Osteocyte (in vitro differentiated cells): ENCODE data around the gene CNBD2. TPM values are rescaled to one million over a fixed set of nuclear protein-coding genes. Genes with fewer than 3 reads are reported as not detected.

Experiments
- DNase-seq: peaks from one replicate; pipeline ENCODE4 v3.0.0; 2021; ENCODE audit warnings: mixed read lengths; ENCODE audit not compliant: unreplicated experiment; ENCODE audit errors: extremely low spot score
- H3K27ac Mint-ChIP-seq: one replicate; pipeline ENCODE4 v1.8.0; 2021; ENCODE audit warnings: mild to moderate bottlenecking, mixed read lengths; ENCODE audit not compliant: unreplicated experiment
- H3K27me3 Mint-ChIP-seq: one replicate; pipeline ENCODE4 v1.8.0; 2021; ENCODE audit warnings: mixed read lengths; ENCODE audit not compliant: unreplicated experiment
- H3K36me3 Mint-ChIP-seq: one replicate; pipeline ENCODE4 v1.8.0; 2021; ENCODE audit warnings: mixed read lengths; ENCODE audit not compliant: unreplicated experiment
- H3K4me1 Mint-ChIP-seq: one replicate; pipeline ENCODE4 v1.8.0; 2021; ENCODE audit warnings: mixed read lengths; ENCODE audit not compliant: unreplicated experiment
- H3K4me3 Mint-ChIP-seq: one replicate; pipeline ENCODE4 v1.8.0; 2021; ENCODE audit warnings: mild to moderate bottlenecking, moderate library complexity, mixed read lengths; ENCODE audit not compliant: unreplicated experiment
- H3K9me3 Mint-ChIP-seq: one replicate; pipeline ENCODE4 v1.8.0; 2021; ENCODE audit warnings: mixed read lengths; ENCODE audit not compliant: unreplicated experiment
- total RNA-seq: library from RNA; stranded (reverse); gene quantifications from 2 replicates; pipeline ENCODE4 v1.2.1, GENCODE V29; 2021
- TF ChIP-seq, protein P1 (sequence below): fragments of 200-600 bp; sonication (generic); IDR thresholded peaks from 2 replicates; pipeline ENCODE4 v1.5.0; 2021; ENCODE audit warnings: antibody characterized with exemption, mild to moderate bottlenecking, moderate library complexity

CNBD2 gene
- total RNA-seq, 1 donor from 2014 or later = 4.6 TPM

DNA sequence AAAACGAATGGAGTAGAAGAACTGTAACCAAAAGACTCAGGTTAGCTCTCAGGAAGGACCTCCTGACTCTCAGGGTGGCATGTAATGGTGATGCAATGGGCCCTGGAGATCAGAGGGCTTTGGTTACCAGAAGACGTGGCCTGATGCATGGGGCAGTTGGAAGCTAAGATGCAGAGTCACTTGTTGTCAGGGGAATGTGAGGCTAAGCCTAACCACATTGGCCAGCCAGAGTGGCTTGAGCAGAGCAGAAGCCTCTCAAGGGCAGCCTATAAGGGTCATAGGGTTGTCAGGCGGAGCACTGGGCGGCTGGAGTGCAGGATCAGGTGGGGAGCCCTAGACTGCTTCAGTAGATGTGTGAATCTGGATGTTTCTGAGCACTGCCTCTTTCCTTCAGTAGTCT is 5.9 kb downstream of the CNBD2 start:
- H3K27me3 Mint-ChIP-seq = peaks cover 3% of the 10 kb centered on the region
- no peak overlapping the region for H3K27ac Mint-ChIP-seq
- H3K4me3 Mint-ChIP-seq = no peak overlapping the region
- H3K4me1 Mint-ChIP-seq = peaks cover 8% of the 10 kb centered on the region
- no peaks in the 10 kb centered on the region for H3K9me3 Mint-ChIP-seq
- no peaks in the 10 kb centered on the region for H3K36me3 Mint-ChIP-seq
- DNase-seq = no peak
- TF ChIP-seq, protein P1, sequence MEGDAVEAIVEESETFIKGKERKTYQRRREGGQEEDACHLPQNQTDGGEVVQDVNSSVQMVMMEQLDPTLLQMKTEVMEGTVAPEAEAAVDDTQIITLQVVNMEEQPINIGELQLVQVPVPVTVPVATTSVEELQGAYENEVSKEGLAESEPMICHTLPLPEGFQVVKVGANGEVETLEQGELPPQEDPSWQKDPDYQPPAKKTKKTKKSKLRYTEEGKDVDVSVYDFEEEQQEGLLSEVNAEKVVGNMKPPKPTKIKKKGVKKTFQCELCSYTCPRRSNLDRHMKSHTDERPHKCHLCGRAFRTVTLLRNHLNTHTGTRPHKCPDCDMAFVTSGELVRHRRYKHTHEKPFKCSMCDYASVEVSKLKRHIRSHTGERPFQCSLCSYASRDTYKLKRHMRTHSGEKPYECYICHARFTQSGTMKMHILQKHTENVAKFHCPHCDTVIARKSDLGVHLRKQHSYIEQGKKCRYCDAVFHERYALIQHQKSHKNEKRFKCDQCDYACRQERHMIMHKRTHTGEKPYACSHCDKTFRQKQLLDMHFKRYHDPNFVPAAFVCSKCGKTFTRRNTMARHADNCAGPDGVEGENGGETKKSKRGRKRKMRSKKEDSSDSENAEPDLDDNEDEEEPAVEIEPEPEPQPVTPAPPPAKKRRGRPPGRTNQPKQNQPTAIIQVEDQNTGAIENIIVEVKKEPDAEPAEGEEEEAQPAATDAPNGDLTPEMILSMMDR = no peak

DNA sequence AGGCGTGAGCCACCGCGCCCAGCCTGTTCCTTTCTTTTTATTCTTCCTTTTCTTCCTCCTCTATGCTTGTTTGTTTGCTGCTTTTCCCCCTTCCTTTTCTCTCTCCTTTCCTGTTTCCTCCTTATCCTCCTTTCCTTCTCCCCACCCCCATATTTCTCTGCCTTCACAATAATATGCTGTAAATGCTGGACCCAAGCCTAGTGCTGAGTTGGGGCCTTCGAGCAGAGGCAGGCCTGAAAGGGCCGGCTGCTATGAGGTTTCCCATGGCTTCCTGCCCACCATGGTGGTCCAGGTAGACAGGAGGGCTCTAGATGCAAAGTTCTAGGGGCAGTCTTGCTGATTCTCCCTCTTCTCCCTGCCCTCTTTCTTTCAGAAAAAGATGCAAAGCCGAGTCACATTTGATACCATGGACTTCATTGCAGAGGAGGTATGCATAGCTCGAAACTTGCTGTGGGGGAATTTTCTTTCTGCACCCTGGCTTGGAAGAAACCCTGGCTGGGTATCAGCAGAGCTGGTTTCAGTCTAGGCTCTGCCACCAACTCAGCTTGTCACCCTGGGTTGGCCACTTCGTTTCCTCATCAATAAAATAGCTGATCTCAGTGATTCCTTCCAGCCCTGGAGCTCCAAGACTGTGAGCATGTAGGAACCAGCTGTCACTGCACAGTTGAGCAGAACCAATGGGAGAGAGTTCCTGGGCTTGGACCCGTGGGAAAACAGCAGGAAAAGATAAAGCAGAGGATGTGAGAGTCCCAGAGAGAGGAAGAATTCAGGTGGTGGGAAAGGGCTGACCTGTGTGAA is 7.4 kb downstream of the CNBD2 start:
- Mint-ChIP-seq H3K9me3 (no peaks in the 10 kb centered on the region), H3K27ac (no peak overlapping the region), H3K4me1 (peaks cover 12% of the 10 kb centered on the region), H3K27me3 (no peaks in the 10 kb centered on the region), H3K4me3 (no peak overlapping the region), H3K36me3 (no peaks in the 10 kb centered on the region)
- TF ChIP-seq, protein P1 = no peak
- no peak for DNase-seq

DNA sequence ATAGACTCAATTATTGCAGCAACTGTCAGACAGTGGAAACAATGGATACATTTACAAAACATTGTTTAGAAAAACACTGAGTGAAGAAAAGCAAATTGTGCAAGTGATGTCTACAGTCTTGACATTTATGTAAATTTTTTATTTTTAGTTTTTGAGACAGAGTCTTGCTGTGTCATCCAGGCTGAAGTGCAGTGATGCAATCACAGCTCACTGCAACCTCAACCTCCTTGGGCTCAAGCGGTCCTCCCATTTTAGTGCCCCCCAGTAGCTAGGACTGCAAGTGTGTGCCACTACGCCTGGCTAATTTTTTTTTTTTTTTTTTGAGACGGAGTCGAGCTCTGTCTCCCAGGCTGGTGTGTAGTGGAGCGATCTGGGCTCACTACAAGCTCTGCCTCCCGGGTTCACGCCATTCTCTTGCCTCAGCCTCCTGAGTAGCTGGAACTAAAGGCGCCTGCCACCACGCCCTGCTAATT is 9.7 kb downstream of the CNBD2 start:
- Mint-ChIP-seq H3K27ac (no peak overlapping the region), H3K4me3 (no peak overlapping the region), H3K9me3 (no peaks in the 10 kb centered on the region), H3K4me1 (peaks cover 6% of the 10 kb centered on the region), H3K27me3 (no peaks in the 10 kb centered on the region), H3K36me3 (no peaks in the 10 kb centered on the region)
- no peak for DNase-seq
- TF ChIP-seq, protein P1 = no peak

DNA sequence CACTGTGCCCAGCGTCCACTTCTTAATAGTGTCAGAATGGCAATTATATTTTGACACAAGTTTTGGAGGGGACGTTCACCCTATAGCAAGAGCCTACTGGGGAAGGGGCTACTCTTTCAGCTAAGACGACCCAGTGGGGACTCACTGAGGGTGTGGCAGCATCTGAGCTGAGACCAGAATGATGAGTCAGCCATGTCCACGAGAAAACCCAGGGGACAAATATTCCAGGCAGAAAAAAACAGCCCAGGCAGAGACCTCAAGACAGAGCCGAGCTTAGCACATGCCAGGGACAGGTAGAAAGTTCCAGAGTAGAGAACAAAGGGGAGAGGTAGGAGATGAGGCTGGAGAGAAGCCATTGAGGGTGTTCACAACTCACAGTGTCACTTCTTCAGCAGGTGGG is 11.2 kb downstream of the CNBD2 start:
- H3K9me3 Mint-ChIP-seq = no peaks in the 10 kb centered on the region
- H3K27me3 Mint-ChIP-seq = no peaks in the 10 kb centered on the region
- H3K36me3 Mint-ChIP-seq = no peaks in the 10 kb centered on the region
- peaks cover 6% of the 10 kb centered on the region for H3K4me1 Mint-ChIP-seq
- TF ChIP-seq, protein P1 = no peak
- no peak overlapping the region for H3K4me3 Mint-ChIP-seq
- DNase-seq = no peak
- H3K27ac Mint-ChIP-seq = peak overlapping the region; percentile 20

DNA sequence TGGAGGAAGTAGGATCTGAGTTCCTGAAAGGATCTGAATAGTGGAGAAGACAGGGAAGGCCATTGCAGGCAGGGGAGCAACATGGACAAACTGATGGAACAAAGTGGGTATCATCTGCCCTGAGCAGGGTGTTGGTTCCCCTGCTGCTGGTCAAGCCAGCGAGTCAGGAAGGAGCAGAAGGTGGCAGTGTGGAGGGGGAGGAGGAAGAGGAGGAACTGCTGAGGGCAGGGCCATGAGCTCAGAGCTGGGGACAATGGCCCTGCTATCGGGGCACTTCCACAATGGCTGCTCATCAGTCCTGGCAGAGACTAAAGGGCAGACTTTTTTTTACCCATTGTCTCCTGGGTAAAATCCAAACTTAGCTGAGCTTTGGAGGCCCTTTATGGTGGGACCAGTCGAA is 13.6 kb downstream of the CNBD2 start:
- Mint-ChIP-seq H3K27me3 (peaks cover 4% of the 10 kb centered on the region), H3K36me3 (no peaks in the 10 kb centered on the region), H3K27ac (no peak overlapping the region), H3K4me1 (peaks cover 4% of the 10 kb centered on the region), H3K4me3 (no peak overlapping the region), H3K9me3 (no peaks in the 10 kb centered on the region)
- TF ChIP-seq, protein P1 = no peak
- DNase-seq = no peak
